ENCODE results near the gene KPNA1. TPM values are rescaled to one million over a fixed set of nuclear protein-coding genes. Genes with fewer than 3 reads are reported as not detected.

The KPNA1 gene
- total and polyA plus RNA-seq, 2 experiments from 2014 or later = 38.9 to 44.0 TPM

- no peak for DNase-seq (ENCODE audit: low spot score)
- no peak overlapping the region for H3K27ac ChIP-seq
- H2AFZ ChIP-seq = no peak overlapping the region
- no peaks in the 10 kb centered on the region for H3K36me3 ChIP-seq (replicated peaks; ENCODE audit: insufficient read depth, low read depth)
- no peaks in the 10 kb centered on the region for H3K27me3 ChIP-seq
- H3K9me3 ChIP-seq (ENCODE audit: low read depth) = no peaks in the 10 kb centered on the region
- H3K4me1 ChIP-seq (ENCODE audit: insufficient read depth) = no peaks in the 10 kb centered on the region
- peaks cover 99% of the 10 kb centered on the region for H3K79me2 ChIP-seq
- WGBS (ENCODE audit: low lambda C conversion rate, missing lambda C conversion rate) = 97% methylated on average over 2 of the region's 2 CpGs
- H4K20me1 ChIP-seq (ENCODE audit: insufficient read depth, poor library complexity, severe bottlenecking) = peaks cover 41% of the 10 kb centered on the region
- TF ChIP-seq CTCF (IDR thresholded peaks at IDR 0.05; ENCODE audit: poor library complexity) = no peak
- no peak for TF ChIP-seq EZH2 (IDR thresholded peaks at IDR 0.05; ENCODE audit: borderline replicate concordance)
- TF ChIP-seq EZH2phosphoT487 (IDR thresholded peaks at IDR 0.05; ENCODE audit: low read depth, severe bottlenecking, unreplicated experiment) = no peak
- no peaks in the 10 kb centered on the region for H3K9me2 ChIP-seq (replicated peaks; ENCODE audit: insufficient read depth)
- H3K4me3 ChIP-seq = no peak overlapping the region
- H3K4me2 ChIP-seq = no peak overlapping the region
These were observed 38.2 kb downstream of the KPNA1 start for GRCh38 chr3:122476532-122476931.

GRCh38 chr3:122475316-122475715, 39.4 kb downstream of the KPNA1 start:
- Histone ChIP-seq H3K4me3 (no peak overlapping the region), H3K27ac (no peak overlapping the region), H4K20me1 (ENCODE audit: insufficient read depth, poor library complexity, severe bottlenecking) (peaks cover 36% of the 10 kb centered on the region), H3K9me3 (ENCODE audit: low read depth) (no peaks in the 10 kb centered on the region), H3K79me2 (peaks cover 98% of the 10 kb centered on the region), H2AFZ (no peak overlapping the region), H3K36me3 (replicated peaks; ENCODE audit: insufficient read depth, low read depth) (no peaks in the 10 kb centered on the region), H3K27me3 (no peaks in the 10 kb centered on the region), H3K4me2 (no peak overlapping the region), H3K4me1 (ENCODE audit: insufficient read depth) (no peaks in the 10 kb centered on the region), H3K9me2 (replicated peaks; ENCODE audit: insufficient read depth) (no peaks in the 10 kb centered on the region)
- 93% methylated on average over 2 of the region's 2 CpGs for WGBS (ENCODE audit: low lambda C conversion rate, missing lambda C conversion rate)
- no peak for DNase-seq (ENCODE audit: low spot score)
- TF ChIP-seq EZH2 (IDR thresholded peaks at IDR 0.05; ENCODE audit: borderline replicate concordance) (no peak), CTCF (IDR thresholded peaks at IDR 0.05; ENCODE audit: poor library complexity) (no peak), EZH2phosphoT487 (IDR thresholded peaks at IDR 0.05; ENCODE audit: low read depth, severe bottlenecking, unreplicated experiment) (no peak)

GRCh38 chr3:122469659-122470058, 45.1 kb downstream of the KPNA1 start:
- Histone ChIP-seq H3K4me2 (peak overlapping the region; percentile 19), H3K4me3 (no peak overlapping the region), H3K27me3 (no peaks in the 10 kb centered on the region), H3K79me2 (peaks cover 94% of the 10 kb centered on the region), H4K20me1 (ENCODE audit: insufficient read depth, poor library complexity, severe bottlenecking) (peaks cover 12% of the 10 kb centered on the region), H2AFZ (no peak overlapping the region), H3K36me3 (replicated peaks; ENCODE audit: insufficient read depth, low read depth) (no peaks in the 10 kb centered on the region), H3K27ac (peak overlapping the region; percentile 39), H3K4me1 (ENCODE audit: insufficient read depth) (peaks cover 22% of the 10 kb centered on the region), H3K9me2 (replicated peaks; ENCODE audit: insufficient read depth) (no peaks in the 10 kb centered on the region), H3K9me3 (ENCODE audit: low read depth) (no peaks in the 10 kb centered on the region)
- whole genome bisulfite sequencing (ENCODE audit: low lambda C conversion rate, missing lambda C conversion rate) = 56% methylated on average over 1 of the region's 1 CpG
- DNase-seq (ENCODE audit: low spot score) = no peak
- TF ChIP-seq EZH2phosphoT487 (IDR thresholded peaks at IDR 0.05; ENCODE audit: low read depth, severe bottlenecking, unreplicated experiment) (no peak), CTCF (IDR thresholded peaks at IDR 0.05; ENCODE audit: poor library complexity) (no peak), EZH2 (IDR thresholded peaks at IDR 0.05; ENCODE audit: borderline replicate concordance) (no peak)

All from hepatocyte (in vitro differentiated cells).